ENCODE data around the gene HDAC4. TPM values are rescaled to one million over a fixed set of nuclear protein-coding genes. Genes with fewer than 3 reads are reported as not detected.

Gene HDAC4
- total RNA-seq, 1 experiment from 2014 or later = 32.0 TPM

DNA sequence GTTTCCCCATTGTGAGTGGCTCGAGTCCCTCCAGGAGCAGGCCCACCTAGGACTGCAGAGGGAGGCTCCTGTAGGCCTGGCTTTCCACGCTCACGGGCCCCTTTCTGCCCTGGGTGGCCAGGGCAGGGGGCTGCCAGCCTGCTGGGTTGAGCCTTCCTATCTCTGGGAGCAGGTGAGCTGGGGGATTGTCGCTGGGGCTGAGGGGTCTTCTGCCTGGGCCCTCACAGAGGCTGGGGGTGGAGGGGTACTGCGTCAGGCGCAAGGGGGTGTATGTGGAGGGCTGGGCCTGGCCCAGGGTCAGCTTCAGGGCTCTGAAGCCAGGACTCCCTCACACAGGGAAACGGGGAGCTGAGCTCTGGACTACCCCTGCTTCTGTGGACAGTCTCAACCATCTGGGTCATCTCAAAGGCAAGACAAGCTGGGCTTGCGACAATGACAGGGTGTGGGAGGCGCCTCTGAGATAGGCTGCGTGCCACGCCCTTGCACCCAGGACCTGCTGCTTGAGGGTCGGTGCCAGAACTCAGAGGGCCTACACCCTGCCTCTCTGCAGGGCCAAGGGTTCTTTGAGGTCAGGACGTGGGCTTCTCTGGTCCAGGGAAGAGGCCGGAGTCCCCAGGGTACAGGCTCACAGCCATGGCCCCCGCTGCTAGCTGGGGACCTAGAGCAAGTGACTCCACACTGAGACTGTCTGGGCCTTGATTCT is 346.9 kb downstream of the HDAC4 start:
- no peak overlapping the region for H3K4me3 Mint-ChIP-seq
- TF ChIP-seq, protein P1, sequence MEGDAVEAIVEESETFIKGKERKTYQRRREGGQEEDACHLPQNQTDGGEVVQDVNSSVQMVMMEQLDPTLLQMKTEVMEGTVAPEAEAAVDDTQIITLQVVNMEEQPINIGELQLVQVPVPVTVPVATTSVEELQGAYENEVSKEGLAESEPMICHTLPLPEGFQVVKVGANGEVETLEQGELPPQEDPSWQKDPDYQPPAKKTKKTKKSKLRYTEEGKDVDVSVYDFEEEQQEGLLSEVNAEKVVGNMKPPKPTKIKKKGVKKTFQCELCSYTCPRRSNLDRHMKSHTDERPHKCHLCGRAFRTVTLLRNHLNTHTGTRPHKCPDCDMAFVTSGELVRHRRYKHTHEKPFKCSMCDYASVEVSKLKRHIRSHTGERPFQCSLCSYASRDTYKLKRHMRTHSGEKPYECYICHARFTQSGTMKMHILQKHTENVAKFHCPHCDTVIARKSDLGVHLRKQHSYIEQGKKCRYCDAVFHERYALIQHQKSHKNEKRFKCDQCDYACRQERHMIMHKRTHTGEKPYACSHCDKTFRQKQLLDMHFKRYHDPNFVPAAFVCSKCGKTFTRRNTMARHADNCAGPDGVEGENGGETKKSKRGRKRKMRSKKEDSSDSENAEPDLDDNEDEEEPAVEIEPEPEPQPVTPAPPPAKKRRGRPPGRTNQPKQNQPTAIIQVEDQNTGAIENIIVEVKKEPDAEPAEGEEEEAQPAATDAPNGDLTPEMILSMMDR (conservative IDR thresholded peaks at IDR 0.05) = no peak
- H3K4me1 ChIP-seq (ENCODE audit: insufficient read depth, low read length) = no peaks in the 10 kb centered on the region
- H3K36me3 Mint-ChIP-seq (ENCODE audit: insufficient read depth in 1 of 3, low read depth in 3 of 3) = peaks cover 7 to 34% (median 22%) of the 10 kb centered on the region in 3 experiments; a peak in 6 of 7 replicates
- H3K9me3 ChIP-seq (ENCODE audit: control insufficient read depth, low read depth, low read length) = no peaks in the 10 kb centered on the region
- no peak overlapping the region; a peak in 1 of 7 replicates for H3K27ac Mint-ChIP-seq
- H2BK5ac ChIP-seq (ENCODE audit: insufficient read length, low read length) = no peak overlapping the region
- no peak overlapping the region for H2BK20ac ChIP-seq (ENCODE audit: low read depth, low read length, poor library complexity, severe bottlenecking)
- no peaks in the 10 kb centered on the region for H3K79me1 ChIP-seq (ENCODE audit: insufficient read depth, low read depth, low read length, poor library complexity, severe bottlenecking)
- no peak overlapping the region for H4K91ac ChIP-seq (ENCODE audit: insufficient read length, low read depth, low read length)
- no peak overlapping the region for H3K23ac ChIP-seq (ENCODE audit: insufficient read length, low read depth, low read length)
- H3K56ac ChIP-seq (ENCODE audit: insufficient read length, low read depth, low read length) = no peak overlapping the region
- H2AK5ac ChIP-seq (ENCODE audit: insufficient read length, low read length) = no peak overlapping the region
- H3K18ac ChIP-seq (ENCODE audit: insufficient read length, low read depth, low read length) = no peak overlapping the region
- H3T11ph ChIP-seq (ENCODE audit: low read length) = no peak overlapping the region
- DNase-seq = no peak
- no peak overlapping the region for H2BK12ac ChIP-seq (ENCODE audit: insufficient read length, low read depth, low read length)
- no peak overlapping the region for H4K8ac ChIP-seq (replicated peaks; ENCODE audit: insufficient read length, low read depth, low read length)
- H3K4ac ChIP-seq (ENCODE audit: low read depth, low read length) = no peak overlapping the region
- no peaks in the 10 kb centered on the region for H3K23me2 ChIP-seq (ENCODE audit: insufficient read length, low read depth, low read length, poor library complexity, severe bottlenecking)
- no peak overlapping the region for H3K14ac ChIP-seq (ENCODE audit: insufficient read depth, low read length)
- H3K9ac ChIP-seq (ENCODE audit: extremely low read depth, insufficient read length, low read length) = no peak overlapping the region
- no peak overlapping the region for H2BK15ac ChIP-seq (ENCODE audit: low read depth, low read length)
- no peaks in the 10 kb centered on the region for H3K9me3 Mint-ChIP-seq
- peaks cover 0 to 3% of the 10 kb centered on the region in 2 experiments; a peak in 1 of 4 replicates for H3K4me1 Mint-ChIP-seq
- no peaks in the 10 kb centered on the region for H4K20me1 ChIP-seq (ENCODE audit: control insufficient read depth, insufficient read depth, insufficient read length)
- H3K27me3 Mint-ChIP-seq (ENCODE audit: low read depth) = no peaks in the 10 kb centered on the region
- H2BK120ac ChIP-seq (ENCODE audit: low read depth, low read length, poor library complexity, severe bottlenecking) = no peak overlapping the region
- H3K4me2 ChIP-seq (ENCODE audit: insufficient read depth, insufficient read length, low read length) = no peak overlapping the region
- H3K27ac ChIP-seq (ENCODE audit: insufficient read length, low read depth, low read length) = no peak overlapping the region
- no peak overlapping the region for H2AFZ ChIP-seq (ENCODE audit: low read length)
- WGBS (ENCODE audit: extremely low coverage, insufficient read length, low lambda C conversion rate) = no CpG with 5 or more reads among the region's 15 CpGs
- H3K27me3 ChIP-seq (ENCODE audit: insufficient read depth, low read length) = no peaks in the 10 kb centered on the region
- H4K5ac ChIP-seq (ENCODE audit: insufficient read length, low read depth, low read length) = no peak overlapping the region
- no peaks in the 10 kb centered on the region for H3K79me2 ChIP-seq (ENCODE audit: insufficient read depth, low read length)
